GM12892 (cell line): Measurements from ENCODE around the gene UBL5.
A peak's percentile ranks its signal among the peaks of the same experiment; 100 is the strongest.

ENCODE experiments used
- POLR2A ChIP-seq: IDR thresholded peaks from 2 replicates; pipeline ENCODE4 v1.6.1; 2011; ENCODE audit warnings: low read depth, low read length, control low read depth
- POLR2AphosphoS5 ChIP-seq: IDR thresholded peaks from 2 replicates; pipeline ENCODE4 v1.6.1; 2011; ENCODE audit warnings: low read depth, low read length, control low read depth

- peak; percentile 95 for TF ChIP-seq POLR2AphosphoS5
- TF ChIP-seq POLR2A: peak; percentile 95
Observed at GRCh38 chr19:9827289-9828238, at the start of gene UBL5.
